HepG2 (cell line): ENCODE results near the gene KAT6B. TPM values are rescaled to one million over a fixed set of nuclear protein-coding genes. Genes with fewer than 3 reads are reported as not detected.

Source experiments
- ATAC-seq: fragments of 200-7000 bp; cut with Tn5 transposase; 3 replicates; pipeline ENCODE4 v1.9.1; 2020; ENCODE audit warnings: mild to moderate bottlenecking, moderate library complexity
- BruUV-seq: library from RNA; stranded (reverse); fragments of 400-500 nt; replicated peaks from 2 replicates; lab custom pipeline; 2021; lab: Mats Ljungman, UMichigan
- CTCF ChIA-PET: fragments of 300-600 bp; formaldehyde crosslinking; extraction: SDS; loops from one replicate; lab custom pipeline; 2021; ENCODE audit warnings: low total read pairs, inconsistent platforms, low intra/inter-chr PET ratio; lab: Yijun Ruan, JAX
- POLR2A ChIA-PET: fragments of 350-600 bp; sonication (Branson Sonifier 250); formaldehyde crosslinking; loops from one replicate; lab custom pipeline; 2020; ENCODE audit warnings: antibody characterized with exemption, inconsistent platforms; lab: Yijun Ruan, JAX
- DNase-seq: peaks from one replicate; pipeline ENCODE4 v3.0.0-alpha.2; 2015; ENCODE audit warnings: low spot score
- FAIRE-seq: peaks from 3 replicates; lab custom pipeline; 2011; peaks lifted over from hg19 to GRCh38; lab: Jason Lieb, UNC
- H2AFZ ChIP-seq: one replicate; pipeline ENCODE4 v1.6.1; 2011; ENCODE audit warnings: low read length, inconsistent platforms
- H3K27ac ChIP-seq: fragments of 300-600 bp; 3 replicates; pipeline ENCODE4 v1.8.0; 2011; ENCODE audit warnings: mixed run types, mild to moderate bottlenecking, mixed read lengths, low read length, inconsistent platforms; ENCODE audit not compliant: insufficient read depth; ENCODE audit errors: extremely low read length
- H3K27me3 ChIP-seq, 2 experiments: fragments of 200-600 bp in 1 of 2; 2 replicates in 1 of 2; 3 replicates in 1 of 2; pipeline versions ENCODE4 v1.6.0 to v1.8.0; 2011; ENCODE audit warnings: low read length in 2 of 2, mild to moderate bottlenecking in 2 of 2, moderate library complexity in 2 of 2, inconsistent platforms in 1 of 2; ENCODE audit not compliant: insufficient read depth in 2 of 2, control insufficient read depth in 1 of 2
- H3K36me3 ChIP-seq, 2 experiments: fragments of 200-600 bp in 1 of 2; replicated peaks in 1 of 2; 2 replicates in 1 of 2; 3 replicates in 1 of 2; pipeline versions ENCODE4 v1.5.1 to v1.8.0; 2011; ENCODE audit warnings: low read length in 2 of 2, inconsistent platforms in 1 of 2; ENCODE audit not compliant: insufficient read depth in 2 of 2, control insufficient read depth in 1 of 2
- H3K4me1 ChIP-seq: 2 replicates; pipeline ENCODE4 v1.5.1; 2012; ENCODE audit warnings: low read length, inconsistent platforms; ENCODE audit not compliant: insufficient read depth
- H3K4me2 ChIP-seq: 2 replicates; pipeline ENCODE4 v1.6.0; 2011; ENCODE audit warnings: low read depth, low read length, inconsistent platforms
- H3K4me3 ChIP-seq, 3 experiments: fragments of 200-600 bp in 1 of 3; sonication (generic), shearing (Covaris generic) in 1 of 3; replicated peaks in 1 of 3; 2 replicates each; pipeline ENCODE4 v1.5.1; 2011 to 2016; ENCODE audit warnings: low read length in 3 of 3, inconsistent platforms in 2 of 3, low read depth in 2 of 3, mild to moderate bottlenecking in 2 of 3, control low read depth in 1 of 3, mixed read lengths in 1 of 3; ENCODE audit not compliant: insufficient read depth in 1 of 3
- H3K79me2 ChIP-seq: one replicate; pipeline ENCODE4 v1.6.1; 2011; ENCODE audit warnings: low read length, inconsistent platforms; ENCODE audit not compliant: insufficient read depth
- H3K9ac ChIP-seq: 2 replicates; pipeline ENCODE4 v1.6.0; 2011; ENCODE audit warnings: mild to moderate bottlenecking, low read depth, low read length, inconsistent platforms; ENCODE audit not compliant: insufficient read depth
- H3K9me3 ChIP-seq: 2 replicates; pipeline ENCODE4 v1.5.1; 2012; ENCODE audit warnings: mild to moderate bottlenecking, low read length
- H4K20me1 ChIP-seq: 2 replicates; pipeline ENCODE4 v1.6.0; 2011; ENCODE audit warnings: inconsistent platforms, mild to moderate bottlenecking, low read length, moderate library complexity; ENCODE audit not compliant: insufficient read depth
- ISX ChIP-seq: sonication (generic); formaldehyde crosslinking; conservative IDR thresholded peaks from 2 replicates; pipeline ENCODE4 v1.5.0; 2020; ENCODE audit warnings: missing genetic modification reagents
- MTF2 ChIP-seq: sonication (generic); formaldehyde crosslinking; IDR thresholded peaks from 2 replicates; pipeline ENCODE4 v1.5.0; 2020; ENCODE audit warnings: missing genetic modification reagents, borderline replicate concordance
- NR2F2 ChIP-seq: IDR thresholded peaks from 2 replicates; pipeline ENCODE4 v1.6.1; 2012; ENCODE audit warnings: low read depth, inconsistent platforms, borderline replicate concordance
- ZFP41 ChIP-seq: sonication (generic); formaldehyde crosslinking; IDR thresholded peaks from 2 replicates; pipeline ENCODE4 v1.4.0; 2020; ENCODE audit warnings: mild to moderate bottlenecking, missing genetic modification reagents, borderline replicate concordance
- ZNF160 ChIP-seq: sonication (generic); formaldehyde crosslinking; IDR thresholded peaks from 2 replicates; pipeline ENCODE4 v1.8.0; 2022; ENCODE audit warnings: mild to moderate bottlenecking, inconsistent platforms, missing genetic modification reagents
- ZNF891 ChIP-seq: sonication (generic); formaldehyde crosslinking; IDR thresholded peaks from 2 replicates; pipeline ENCODE4 v1.5.0; 2020; ENCODE audit warnings: mild to moderate bottlenecking, missing genetic modification reagents
- ZZZ3 ChIP-seq: sonication (generic); formaldehyde crosslinking; IDR thresholded peaks from 2 replicates; pipeline ENCODE4 v1.4.0; 2020; ENCODE audit warnings: missing genetic modification reagents, mild to moderate bottlenecking, borderline replicate concordance
- WGBS: methylation state at CpG from one replicate; pipeline ENCODE4 v1.1.6; 2017; ENCODE audit warnings: low lambda C conversion rate; 5-methylcytosine and 5-hydroxymethylcytosine counted together
- in situ Hi-C: cut with HindIII; loops from 2 replicates; pipeline ENCODE4 v1.10.0; 2017; ENCODE audit warnings: low pct_unique_long_range_greater_than_20kb; ENCODE audit not compliant: extremely low pct_ligation_motif_present
- intact Hi-C: fragments of 100-400 bp; cut with micrococcal nuclease; formaldehyde crosslinking; loops from one replicate; pipeline ENCODE4 v1.10.0; 2022; ENCODE audit not compliant: unreplicated experiment
- polyA plus RNA-seq, 8 experiments: library from polyadenylated mRNA; depleted of rRNA in 3 of 8; stranded (reverse) in 7 of 8; unstranded in 1 of 8; fragments of >200 nt; fragmentation: Illumina TruSeq in 4 of 8; extraction: Trizol in 4 of 8; gene quantifications; 2 replicates each; pipeline versions ENCODE4 v1.2.1 to v1.2.3, GENCODE V29; 2011 to 2016; ENCODE audit warnings: low read depth in 4 of 8, missing spikeins in 1 of 8, mixed read lengths in 1 of 8; ENCODE audit not compliant: insufficient read depth in 1 of 8
- total RNA-seq, 5 experiments: library from RNA; depleted of rRNA; stranded (reverse); fragments of >200 nt; fragmentation: Illumina TruSeq; extraction: Trizol; gene quantifications; 2 replicates each; pipeline ENCODE4 v1.2.3, GENCODE V29; 2016; ENCODE audit warnings: low read depth in 1 of 5
- TF ChIP-seq, protein P1 (sequence below): sonication (generic); formaldehyde crosslinking; IDR thresholded peaks from 2 replicates; pipeline ENCODE4 v1.9.0; 2021; ENCODE audit warnings: missing genetic modification reagents, borderline replicate concordance
- TF ChIP-seq, protein P2 (sequence below): sonication (generic); formaldehyde crosslinking; IDR thresholded peaks from 2 replicates; pipeline ENCODE4 v1.5.1; 2020; ENCODE audit warnings: missing genetic modification reagents, mild to moderate bottlenecking, borderline replicate concordance
- TF ChIP-seq, protein P3 (sequence below): sonication (generic); formaldehyde crosslinking; IDR thresholded peaks from 2 replicates; pipeline ENCODE4 v1.4.0; 2020; ENCODE audit warnings: missing genetic modification reagents, borderline replicate concordance

The KAT6B gene
- total and polyA plus RNA-seq, 2 of the 13 experiments (the other 11 are each of a cell fraction or from before 2014, with no cell fraction given) = 3.0 to 9.5 TPM

DNA sequence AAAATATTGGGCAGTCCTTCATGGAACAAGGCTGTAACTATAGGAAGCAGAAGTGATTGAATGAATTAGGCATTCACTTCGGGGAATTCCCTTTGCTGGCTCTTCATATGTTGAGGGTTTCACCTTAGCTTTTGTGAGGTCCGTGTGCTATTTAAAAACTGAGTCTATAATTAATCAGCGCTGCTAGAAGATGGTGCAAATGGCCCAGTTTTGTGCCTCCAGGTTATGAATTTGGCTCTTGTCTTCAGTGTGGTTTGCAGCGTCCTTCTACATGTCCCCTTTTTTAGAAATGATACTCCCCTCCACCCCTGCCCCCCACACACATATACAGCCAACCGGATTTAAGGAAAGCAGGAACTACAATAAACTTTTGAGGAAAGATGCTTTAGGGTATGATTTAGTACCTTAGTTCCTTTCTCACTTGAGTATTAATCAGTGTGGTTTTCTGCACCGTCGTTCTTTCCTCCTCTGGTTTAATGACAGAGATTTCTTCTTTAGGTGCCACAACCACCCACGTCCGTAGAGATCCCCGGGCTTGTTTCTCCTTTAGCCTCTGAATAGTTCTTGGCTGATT lies 174.4 kb downstream of the KAT6B start (continued):
- TF ChIP-seq, protein P1, sequence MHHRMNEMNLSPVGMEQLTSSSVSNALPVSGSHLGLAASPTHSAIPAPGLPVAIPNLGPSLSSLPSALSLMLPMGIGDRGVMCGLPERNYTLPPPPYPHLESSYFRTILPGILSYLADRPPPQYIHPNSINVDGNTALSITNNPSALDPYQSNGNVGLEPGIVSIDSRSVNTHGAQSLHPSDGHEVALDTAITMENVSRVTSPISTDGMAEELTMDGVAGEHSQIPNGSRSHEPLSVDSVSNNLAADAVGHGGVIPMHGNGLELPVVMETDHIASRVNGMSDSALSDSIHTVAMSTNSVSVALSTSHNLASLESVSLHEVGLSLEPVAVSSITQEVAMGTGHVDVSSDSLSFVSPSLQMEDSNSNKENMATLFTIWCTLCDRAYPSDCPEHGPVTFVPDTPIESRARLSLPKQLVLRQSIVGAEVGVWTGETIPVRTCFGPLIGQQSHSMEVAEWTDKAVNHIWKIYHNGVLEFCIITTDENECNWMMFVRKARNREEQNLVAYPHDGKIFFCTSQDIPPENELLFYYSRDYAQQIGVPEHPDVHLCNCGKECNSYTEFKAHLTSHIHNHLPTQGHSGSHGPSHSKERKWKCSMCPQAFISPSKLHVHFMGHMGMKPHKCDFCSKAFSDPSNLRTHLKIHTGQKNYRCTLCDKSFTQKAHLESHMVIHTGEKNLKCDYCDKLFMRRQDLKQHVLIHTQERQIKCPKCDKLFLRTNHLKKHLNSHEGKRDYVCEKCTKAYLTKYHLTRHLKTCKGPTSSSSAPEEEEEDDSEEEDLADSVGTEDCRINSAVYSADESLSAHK (CRISPR knock-in tag) = no peak

DNA sequence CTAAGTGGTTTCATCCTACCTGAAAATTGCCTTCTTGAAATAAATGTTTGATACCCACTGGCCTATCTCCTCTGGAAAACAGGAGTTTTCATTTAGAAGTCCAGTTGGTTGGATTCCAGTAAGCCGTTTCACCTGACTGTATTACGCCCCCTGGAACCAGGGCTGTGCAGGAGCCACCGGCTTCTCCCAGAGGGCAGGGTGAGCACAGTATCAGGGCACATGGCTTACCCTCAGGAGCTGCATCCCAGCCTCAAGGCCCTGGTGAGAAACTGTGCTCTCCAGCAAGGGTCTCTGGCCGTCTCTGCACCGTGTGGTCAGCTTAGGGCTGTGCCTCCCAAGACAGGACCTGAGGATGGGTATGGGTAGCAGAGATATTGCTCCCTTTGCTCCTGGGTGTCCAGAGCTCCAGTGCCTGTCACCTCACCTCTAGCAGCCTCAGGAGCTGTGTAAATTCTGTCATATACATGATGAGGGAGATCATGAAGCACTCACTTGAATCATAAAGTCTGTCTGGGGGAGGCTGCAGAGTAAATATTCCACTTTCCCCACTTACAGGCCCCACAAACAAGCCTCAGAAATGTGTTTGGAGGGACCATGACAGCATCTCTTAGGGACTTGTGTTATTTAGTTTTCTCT lies 175.4 kb downstream of the KAT6B start:
- Histone ChIP-seq H3K4me2 (no peak overlapping the region), H3K36me3 (0 out of 5 replicates have a peak, but pooled peaks cover 0 to 1% of the 10 kb centered on the region in 2 experiments), H3K9me3 (no peaks in the 10 kb centered on the region), H2AFZ (no peak overlapping the region), H3K27me3 (no peaks in the 10 kb centered on the region), H3K9ac (no peak overlapping the region), H4K20me1 (no peaks in the 10 kb centered on the region), H3K4me1 (no peaks in the 10 kb centered on the region), H3K27ac (no peak overlapping the region), H3K79me2 (no peaks in the 10 kb centered on the region), H3K4me3 (no peak overlapping the region)
- no peak for FAIRE-seq
- ChIA-PET CTCF (no interaction called here), POLR2A (no interaction called here)
- intact Hi-C loops = no loop called here
- TF ChIP-seq, protein P2, sequence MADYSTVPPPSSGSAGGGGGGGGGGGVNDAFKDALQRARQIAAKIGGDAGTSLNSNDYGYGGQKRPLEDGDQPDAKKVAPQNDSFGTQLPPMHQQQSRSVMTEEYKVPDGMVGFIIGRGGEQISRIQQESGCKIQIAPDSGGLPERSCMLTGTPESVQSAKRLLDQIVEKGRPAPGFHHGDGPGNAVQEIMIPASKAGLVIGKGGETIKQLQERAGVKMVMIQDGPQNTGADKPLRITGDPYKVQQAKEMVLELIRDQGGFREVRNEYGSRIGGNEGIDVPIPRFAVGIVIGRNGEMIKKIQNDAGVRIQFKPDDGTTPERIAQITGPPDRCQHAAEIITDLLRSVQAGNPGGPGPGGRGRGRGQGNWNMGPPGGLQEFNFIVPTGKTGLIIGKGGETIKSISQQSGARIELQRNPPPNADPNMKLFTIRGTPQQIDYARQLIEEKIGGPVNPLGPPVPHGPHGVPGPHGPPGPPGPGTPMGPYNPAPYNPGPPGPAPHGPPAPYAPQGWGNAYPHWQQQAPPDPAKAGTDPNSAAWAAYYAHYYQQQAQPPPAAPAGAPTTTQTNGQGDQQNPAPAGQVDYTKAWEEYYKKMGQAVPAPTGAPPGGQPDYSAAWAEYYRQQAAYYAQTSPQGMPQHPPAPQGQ (CRISPR knock-in tag) = no peak
- TF ChIP-seq ZNF891 = no peak
- TF ChIP-seq NR2F2 = no peak
- TF ChIP-seq, protein P3, sequence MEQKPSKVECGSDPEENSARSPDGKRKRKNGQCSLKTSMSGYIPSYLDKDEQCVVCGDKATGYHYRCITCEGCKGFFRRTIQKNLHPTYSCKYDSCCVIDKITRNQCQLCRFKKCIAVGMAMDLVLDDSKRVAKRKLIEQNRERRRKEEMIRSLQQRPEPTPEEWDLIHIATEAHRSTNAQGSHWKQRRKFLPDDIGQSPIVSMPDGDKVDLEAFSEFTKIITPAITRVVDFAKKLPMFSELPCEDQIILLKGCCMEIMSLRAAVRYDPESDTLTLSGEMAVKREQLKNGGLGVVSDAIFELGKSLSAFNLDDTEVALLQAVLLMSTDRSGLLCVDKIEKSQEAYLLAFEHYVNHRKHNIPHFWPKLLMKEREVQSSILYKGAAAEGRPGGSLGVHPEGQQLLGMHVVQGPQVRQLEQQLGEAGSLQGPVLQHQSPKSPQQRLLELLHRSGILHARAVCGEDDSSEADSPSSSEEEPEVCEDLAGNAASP (CRISPR knock-in tag) = no peak
- TF ChIP-seq ISX (CRISPR knock-in tag) = no peak
- no peak for TF ChIP-seq ZZZ3 (CRISPR knock-in tag)
- no peak for TF ChIP-seq ZNF160
- TF ChIP-seq ZFP41 (CRISPR knock-in tag) = no peak
- no peak for TF ChIP-seq MTF2
- WGBS = 100% methylated on average over 1 of the region's 5 CpGs
- in situ Hi-C loops = no loop called here
- no TSS peak for BruUV-seq
- no peak; the same call in 2 of the 3 replicates for ATAC-seq
- DNase-seq = no peak
